GM19043 (cell line): ENCODE data around the gene CDH23.

Source experiments
- ATAC-seq: cut with Tn5 transposase; IDR thresholded peaks from one replicate; pipeline ENCODE4 v1.9.1; 2021; ENCODE audit warnings: low read depth; ENCODE audit not compliant: unreplicated experiment

CDH23 gene

GRCh38 chr10:71835671-71836595 is 439.2 kb downstream of the CDH23 start:
- ATAC-seq = peak; percentile 91

GRCh38 chr10:71836596-71836974 is 439.9 kb downstream of the CDH23 start:
- ATAC-seq = peak; percentile 19

- no peak for ATAC-seq
Observed at GRCh38 chr10:71837098-71837827, 440.5 kb downstream of the CDH23 start.

GRCh38 chr10:71838264-71839211 is 441.8 kb downstream of the CDH23 start:
- no peak for ATAC-seq

GRCh38 chr10:71840177-71840957 is 443.6 kb downstream of the CDH23 start:
- ATAC-seq = no peak

GRCh38 chr10:71840958-71841335 is 444.2 kb downstream of the CDH23 start:
- no peak for ATAC-seq

- ATAC-seq = no peak
Observed at GRCh38 chr10:71842422-71842821, 445.7 kb downstream of the CDH23 start.

- ATAC-seq = no peak
Observed at GRCh38 chr10:71842856-71843686, 446.4 kb downstream of the CDH23 start.

GRCh38 chr10:71844084-71844483 is 447.4 kb downstream of the CDH23 start:
- ATAC-seq = no peak

- no peak for ATAC-seq
Observed at GRCh38 chr10:71844695-71845094, 448.0 kb downstream of the CDH23 start.

GRCh38 chr10:71845410-71846405 is 449.0 kb downstream of the CDH23 start:
- no peak for ATAC-seq

GRCh38 chr10:71846816-71847215 is 450.1 kb downstream of the CDH23 start:
- ATAC-seq = no peak

GRCh38 chr10:71847418-71847817 is 450.7 kb downstream of the CDH23 start:
- ATAC-seq = no peak

- ATAC-seq = no peak
Observed at GRCh38 chr10:71848325-71849275, 451.9 kb downstream of the CDH23 start.

- ATAC-seq = no peak
Observed at GRCh38 chr10:71849461-71849908, 452.8 kb downstream of the CDH23 start.

- no peak for ATAC-seq
Observed at GRCh38 chr10:71850021-71850742, 453.5 kb downstream of the CDH23 start.
